Retinal pigment epithelial cell (primary cell): Measurements from ENCODE around the gene MGAT5B.

Experiments
- DNase-seq: peaks from one replicate; pipeline ENCODE4 v3.0.0-alpha.2; 2010; ENCODE audit warnings: low read depth
- H3K4me3 ChIP-seq: 2 replicates; pipeline ENCODE4 v1.5.1; 2011; ENCODE audit warnings: mild to moderate bottlenecking, low read length, control low read depth, moderate library complexity
- TF ChIP-seq, protein P1 (sequence below): conservative IDR thresholded peaks from 2 replicates; pipeline ENCODE4 v1.5.1; 2011; ENCODE audit warnings: low read depth, low read length, control low read depth, inconsistent platforms

Gene MGAT5B

DNA sequence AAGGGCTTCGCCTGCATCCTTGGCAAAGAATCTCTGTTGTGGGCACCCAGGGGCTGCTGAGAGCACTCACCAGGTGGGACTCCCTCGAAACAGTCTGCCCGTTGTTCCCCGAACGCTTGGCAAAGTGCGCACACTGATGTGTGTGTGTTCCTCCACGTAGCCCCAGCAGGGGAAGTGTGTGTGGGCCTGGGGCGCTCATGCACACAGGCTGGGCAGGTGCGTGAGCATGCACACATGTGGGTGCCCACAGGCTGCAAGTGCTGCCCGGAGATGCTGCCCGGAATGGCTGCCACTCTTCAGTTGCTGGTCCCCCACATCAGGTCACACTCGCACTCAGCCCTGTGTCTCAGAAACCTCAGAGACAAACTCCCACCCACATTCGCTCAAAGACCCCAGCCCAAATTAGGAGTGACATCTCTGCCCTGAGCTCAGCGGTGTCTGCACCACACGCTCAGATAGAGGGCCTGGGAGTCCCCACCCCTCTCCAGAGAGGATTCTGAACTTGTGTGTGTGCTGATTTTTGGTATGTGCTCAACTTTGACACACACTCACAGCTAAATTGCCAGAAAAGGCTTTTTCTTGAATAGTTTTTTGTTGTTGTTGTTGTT is 119.4 kb downstream of the MGAT5B start:
- no peak overlapping the region for H3K4me3 ChIP-seq
- TF ChIP-seq, protein P1, sequence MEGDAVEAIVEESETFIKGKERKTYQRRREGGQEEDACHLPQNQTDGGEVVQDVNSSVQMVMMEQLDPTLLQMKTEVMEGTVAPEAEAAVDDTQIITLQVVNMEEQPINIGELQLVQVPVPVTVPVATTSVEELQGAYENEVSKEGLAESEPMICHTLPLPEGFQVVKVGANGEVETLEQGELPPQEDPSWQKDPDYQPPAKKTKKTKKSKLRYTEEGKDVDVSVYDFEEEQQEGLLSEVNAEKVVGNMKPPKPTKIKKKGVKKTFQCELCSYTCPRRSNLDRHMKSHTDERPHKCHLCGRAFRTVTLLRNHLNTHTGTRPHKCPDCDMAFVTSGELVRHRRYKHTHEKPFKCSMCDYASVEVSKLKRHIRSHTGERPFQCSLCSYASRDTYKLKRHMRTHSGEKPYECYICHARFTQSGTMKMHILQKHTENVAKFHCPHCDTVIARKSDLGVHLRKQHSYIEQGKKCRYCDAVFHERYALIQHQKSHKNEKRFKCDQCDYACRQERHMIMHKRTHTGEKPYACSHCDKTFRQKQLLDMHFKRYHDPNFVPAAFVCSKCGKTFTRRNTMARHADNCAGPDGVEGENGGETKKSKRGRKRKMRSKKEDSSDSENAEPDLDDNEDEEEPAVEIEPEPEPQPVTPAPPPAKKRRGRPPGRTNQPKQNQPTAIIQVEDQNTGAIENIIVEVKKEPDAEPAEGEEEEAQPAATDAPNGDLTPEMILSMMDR, result no peak
- DNase-seq, result no peak

DNA sequence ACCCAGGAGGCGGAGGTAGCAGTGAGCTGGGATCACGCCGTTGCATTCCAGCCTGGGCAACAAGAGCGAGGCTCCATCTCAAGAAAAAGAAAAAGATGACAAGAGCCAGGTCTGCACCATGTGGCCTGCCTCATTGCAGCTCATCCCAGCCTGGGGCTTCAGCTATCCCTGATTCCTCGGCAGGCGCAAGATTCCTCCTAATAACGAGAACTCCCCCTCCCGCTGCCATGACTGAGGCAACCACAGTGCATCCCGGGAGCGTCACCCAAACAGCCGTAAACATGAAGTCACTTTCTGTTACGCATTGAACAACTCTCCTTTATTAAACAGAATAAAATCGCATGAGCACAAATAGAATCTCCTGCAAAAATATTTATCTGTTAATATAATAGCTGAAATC is 120.6 kb downstream of the MGAT5B start:
- DNase-seq, result no peak
- no peak overlapping the region for H3K4me3 ChIP-seq
- TF ChIP-seq, protein P1, result no peak

DNA sequence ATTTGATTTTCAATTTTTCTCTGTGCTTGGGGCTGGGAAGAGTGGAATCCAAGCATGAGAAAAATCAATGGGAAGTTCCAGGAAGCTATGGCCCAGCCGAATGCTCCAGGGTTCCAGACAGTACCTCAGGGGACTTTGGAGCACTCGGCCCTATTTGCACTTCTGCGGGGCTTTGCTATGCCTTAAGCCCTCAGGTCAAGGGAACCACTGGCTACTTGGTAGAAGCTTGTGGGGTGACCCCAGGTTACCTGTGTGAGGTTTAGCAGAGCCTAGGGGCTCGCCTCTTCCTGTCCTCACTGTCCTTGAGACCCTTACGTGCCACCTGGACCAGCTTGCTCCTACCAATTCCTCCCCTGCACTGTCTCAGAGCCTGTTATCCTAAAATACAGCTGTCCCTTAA is 121.3 kb downstream of the MGAT5B start:
- H3K4me3 ChIP-seq, result no peak overlapping the region
- no peak for DNase-seq
- TF ChIP-seq, protein P1, result no peak

DNA sequence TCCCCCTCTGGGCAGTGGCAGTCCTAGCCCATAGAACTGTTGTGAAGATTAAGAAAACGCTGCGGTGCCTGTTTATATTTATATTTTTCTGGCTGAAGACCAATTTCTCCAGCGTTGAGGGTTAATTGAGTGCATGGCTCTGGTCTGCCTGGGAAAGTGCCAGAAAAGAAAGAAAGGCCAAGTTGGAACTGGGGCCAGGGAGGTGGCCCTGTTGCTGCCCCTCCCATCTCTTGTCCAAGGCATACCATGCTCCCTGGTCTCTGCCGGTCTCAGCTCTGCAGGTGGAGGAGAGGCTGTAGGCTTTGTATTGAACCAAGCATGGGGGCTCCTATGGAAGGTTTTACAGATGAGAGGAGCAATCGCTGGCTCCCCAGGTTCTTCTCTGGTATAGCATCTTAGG is 124.7 kb downstream of the MGAT5B start:
- TF ChIP-seq, protein P1, result no peak
- DNase-seq, result no peak
- H3K4me3 ChIP-seq, result no peak overlapping the region

DNA sequence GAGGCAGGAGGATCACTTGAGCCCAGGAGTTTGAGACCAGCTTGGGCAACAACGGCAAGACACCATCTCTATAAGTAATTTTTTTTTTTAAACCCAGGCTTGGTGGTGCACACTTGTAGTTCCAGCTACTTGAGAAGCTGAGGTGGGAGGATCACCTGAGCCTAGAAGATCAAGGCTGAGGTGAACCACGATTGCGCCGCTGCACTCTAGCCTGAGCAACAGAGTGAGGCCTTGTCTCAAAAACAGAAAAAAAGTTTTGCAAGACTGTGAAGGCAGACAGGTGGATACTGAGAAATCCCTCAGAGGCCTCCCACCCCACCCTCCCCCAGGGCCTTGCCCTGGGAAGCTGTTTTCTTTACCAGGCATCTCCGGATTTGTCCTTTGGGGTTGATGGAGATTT is 125.4 kb downstream of the MGAT5B start:
- DNase-seq, result no peak
- TF ChIP-seq, protein P1, result no peak
- H3K4me3 ChIP-seq, result no peak overlapping the region

GRCh38 chr17:76994237-76994637 is 126.0 kb downstream of the MGAT5B start:
- TF ChIP-seq, protein P1, result no peak
- no peak for DNase-seq
- no peak overlapping the region for H3K4me3 ChIP-seq

GRCh38 chr17:76995387-76996105 is 127.3 kb downstream of the MGAT5B start:
- TF ChIP-seq, protein P1, result no peak
- no peak for DNase-seq
- H3K4me3 ChIP-seq, result no peak overlapping the region
